HG02798 (cell line): ENCODE results near the gene SLC35E3.
"Not testable (repeated sequence)": the region's sequence is repeated elsewhere in the genome, so short reads cannot be mapped to it uniquely, and the experiment has no call there.

Experiments used
- ATAC-seq: cut with Tn5 transposase; IDR thresholded peaks from one replicate; pipeline ENCODE4 v1.9.1; 2021; ENCODE audit warnings: mild to moderate bottlenecking; ENCODE audit not compliant: unreplicated experiment, poor library complexity

SLC35E3 gene

DNA sequence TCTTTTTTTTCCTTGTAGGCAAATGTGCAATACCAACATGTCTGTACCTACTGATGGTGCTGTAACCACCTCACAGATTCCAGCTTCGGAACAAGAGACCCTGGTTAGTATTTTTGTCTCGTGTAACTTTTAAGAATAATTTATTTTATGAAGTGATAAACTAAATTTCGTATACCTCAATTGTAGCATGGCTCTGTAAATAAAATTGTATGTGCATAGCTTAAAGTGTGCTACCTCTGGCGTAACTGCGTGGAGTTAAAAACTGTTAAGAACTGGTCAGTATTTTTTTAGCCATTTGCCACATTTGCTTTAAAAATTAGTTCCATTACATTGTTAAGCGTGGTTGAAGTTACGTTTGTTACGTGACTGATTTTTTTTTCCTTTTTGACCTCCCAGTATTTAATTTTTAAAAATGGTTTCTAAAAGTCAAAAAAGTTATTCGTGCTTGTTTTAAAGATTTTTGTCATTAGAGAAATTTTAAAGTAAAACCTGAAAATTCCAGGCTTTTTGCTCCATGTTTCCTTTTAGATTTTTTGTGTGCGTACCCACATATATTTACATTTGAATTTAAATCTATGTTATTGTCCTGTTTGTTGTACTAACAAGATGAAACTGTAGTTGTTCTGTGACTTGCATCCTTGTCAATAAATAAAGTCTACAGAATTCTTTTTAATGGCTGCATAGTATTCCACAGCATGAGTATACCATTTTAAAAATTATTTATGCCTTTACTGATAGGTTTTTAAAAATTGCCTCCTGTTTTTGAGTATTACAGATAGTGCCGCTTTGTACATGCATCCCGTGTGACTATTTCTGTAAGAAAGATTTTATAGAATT lies 63.4 kb downstream of the SLC35E3 start:
- ATAC-seq = no peak

DNA sequence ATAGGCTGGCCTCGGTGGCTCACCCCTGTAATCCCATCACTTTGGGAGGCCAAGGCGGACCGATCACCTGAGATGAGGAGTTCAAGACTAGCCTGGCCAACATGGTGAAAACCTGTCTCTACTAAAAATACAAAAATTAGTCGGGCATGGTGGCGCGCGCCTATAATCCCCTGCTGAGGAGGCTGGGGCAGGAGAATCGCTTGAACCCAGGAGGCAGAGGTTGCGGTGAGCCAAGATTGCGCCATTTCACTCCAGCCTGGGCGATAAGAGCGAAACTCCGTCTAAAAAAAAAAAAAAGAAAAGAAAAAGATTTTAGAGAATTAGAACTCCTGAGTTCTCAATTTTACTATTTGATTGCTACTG lies 64.0 kb downstream of the SLC35E3 start:
- ATAC-seq = not testable (repeated sequence)

DNA sequence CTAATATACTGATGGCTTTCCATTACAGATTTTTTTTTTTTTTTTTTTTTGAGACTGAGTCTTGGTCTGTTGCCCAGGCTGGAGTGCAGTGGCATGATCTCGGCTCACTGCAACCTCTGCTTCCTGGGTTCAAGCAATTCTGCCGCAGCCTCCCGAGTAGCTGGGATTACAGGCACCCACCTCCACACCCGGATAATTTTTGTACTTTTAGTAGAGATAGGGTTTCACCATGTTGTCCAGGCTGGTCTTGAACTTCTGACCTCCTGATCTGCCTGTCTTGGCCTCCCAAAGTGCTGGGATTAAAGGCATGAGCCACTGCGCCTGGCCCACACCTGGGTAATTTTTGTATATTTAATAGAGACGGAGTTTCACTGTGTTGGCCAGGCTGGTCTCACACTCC lies 65.6 kb downstream of the SLC35E3 start:
- ATAC-seq = not testable (repeated sequence)

DNA sequence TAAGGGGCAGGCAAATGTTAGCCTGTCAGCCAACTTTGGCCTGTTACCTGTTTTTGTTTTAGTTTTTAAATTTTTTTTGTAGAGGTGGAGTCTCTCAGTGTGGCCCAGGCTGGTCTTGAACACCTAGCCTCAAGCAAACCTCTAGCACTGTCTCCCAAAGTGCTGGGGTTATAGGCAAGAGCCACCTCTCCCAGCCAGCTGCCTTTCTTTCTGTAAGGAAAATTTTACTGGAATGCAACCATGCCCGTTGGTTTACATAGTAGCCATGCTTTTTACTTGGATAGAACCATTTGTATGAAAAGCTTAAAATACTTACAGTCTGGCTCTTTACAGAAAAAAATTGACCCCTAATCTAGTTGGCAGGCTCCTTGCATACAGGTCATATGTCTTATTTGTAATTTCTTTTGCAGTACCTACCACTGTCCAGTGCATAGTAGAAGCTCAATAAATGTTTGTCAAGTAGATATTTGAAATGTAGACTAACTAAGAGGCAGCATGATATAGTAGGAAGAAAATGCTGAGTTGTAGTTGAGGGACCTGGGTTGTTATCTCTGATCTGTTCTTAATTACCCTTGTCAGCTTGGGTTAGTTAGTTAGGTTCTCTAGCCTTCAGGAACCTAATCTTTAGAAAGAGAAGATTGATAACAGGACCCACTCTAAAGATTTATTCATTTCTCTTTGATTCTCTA lies 66.7 kb downstream of the SLC35E3 start:
- no peak for ATAC-seq

DNA sequence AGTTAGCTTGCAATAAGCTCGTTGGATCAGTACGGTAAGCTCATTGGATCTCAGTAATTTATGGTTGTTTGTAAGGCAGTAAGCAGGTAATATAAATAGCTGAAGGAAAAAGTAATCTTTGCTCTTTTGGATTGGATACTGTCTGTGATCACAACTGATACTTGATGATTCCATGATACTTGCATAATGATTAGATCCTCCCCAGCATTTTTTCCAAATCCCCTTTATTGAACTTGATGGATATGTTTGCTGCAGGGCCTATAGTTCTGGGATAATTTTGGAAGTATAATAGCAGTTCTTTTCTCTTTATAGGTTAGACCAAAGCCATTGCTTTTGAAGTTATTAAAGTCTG lies 67.2 kb downstream of the SLC35E3 start:
- no peak for ATAC-seq

DNA sequence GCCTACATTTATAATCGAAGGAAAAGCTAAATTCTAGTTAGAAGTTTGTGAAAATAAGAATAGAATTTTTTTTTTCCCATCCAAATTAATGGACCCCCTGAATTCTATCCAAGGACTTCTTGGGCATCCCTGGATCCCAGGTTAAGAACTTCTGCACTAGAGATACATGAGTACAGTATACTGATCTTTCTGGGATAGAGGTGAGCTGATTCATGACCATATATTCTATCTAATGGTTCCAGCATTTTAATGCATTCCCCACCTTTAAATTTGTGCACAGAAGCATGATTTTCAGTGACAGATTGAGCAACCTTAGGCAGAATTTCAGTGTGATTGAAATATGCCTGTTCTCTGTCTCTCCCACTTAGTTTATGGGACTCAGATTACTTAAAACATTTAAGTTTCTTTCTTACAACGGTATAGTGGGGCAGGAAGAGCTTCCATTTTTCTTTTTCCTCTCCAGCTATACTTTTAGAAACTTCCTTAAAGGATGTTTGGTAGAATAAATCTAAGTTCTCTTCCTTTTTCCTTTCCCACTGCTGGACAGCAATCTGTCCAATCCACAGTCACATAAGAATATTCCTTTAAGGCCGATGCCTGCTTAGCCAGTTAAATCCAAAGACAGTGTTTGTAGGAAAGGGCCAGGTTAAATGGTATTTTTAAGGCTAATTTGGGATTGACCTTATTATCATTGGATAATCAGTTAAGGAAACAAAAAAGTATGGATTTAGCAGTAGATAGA lies 68.7 kb downstream of the SLC35E3 start:
- no peak for ATAC-seq

DNA sequence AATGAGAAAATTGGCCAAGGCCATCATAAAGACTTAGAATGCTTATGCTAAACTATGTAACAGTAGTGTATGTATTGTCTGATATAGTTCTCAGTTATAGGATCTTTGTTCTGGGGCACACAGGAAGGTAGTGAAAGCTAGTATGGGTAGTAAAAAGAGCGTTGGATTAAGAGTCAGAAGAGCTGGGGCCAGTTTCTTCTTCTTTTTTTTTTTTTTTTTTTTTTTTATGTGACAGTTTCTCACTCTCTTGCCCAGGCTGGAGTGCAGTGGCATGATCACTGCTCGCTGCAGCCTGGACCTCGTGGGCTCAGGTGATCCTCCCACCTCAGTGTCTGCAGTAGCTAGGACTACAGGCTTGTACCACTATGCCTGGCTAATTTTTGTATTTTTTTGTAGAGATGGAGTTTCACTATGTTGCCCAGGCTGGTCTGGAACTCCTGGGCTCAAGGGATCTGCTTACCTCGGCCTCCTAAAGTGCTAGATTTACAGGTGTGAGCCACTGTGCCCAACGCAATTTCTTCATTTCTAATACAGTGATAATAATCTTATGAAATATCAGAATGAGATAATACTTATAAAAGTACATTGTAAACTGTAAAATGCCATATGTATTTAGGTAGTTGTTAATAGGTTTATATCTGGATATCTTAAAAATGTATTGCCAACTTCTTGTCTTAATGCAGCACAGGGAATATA lies 69.4 kb downstream of the SLC35E3 start:
- no peak for ATAC-seq

DNA sequence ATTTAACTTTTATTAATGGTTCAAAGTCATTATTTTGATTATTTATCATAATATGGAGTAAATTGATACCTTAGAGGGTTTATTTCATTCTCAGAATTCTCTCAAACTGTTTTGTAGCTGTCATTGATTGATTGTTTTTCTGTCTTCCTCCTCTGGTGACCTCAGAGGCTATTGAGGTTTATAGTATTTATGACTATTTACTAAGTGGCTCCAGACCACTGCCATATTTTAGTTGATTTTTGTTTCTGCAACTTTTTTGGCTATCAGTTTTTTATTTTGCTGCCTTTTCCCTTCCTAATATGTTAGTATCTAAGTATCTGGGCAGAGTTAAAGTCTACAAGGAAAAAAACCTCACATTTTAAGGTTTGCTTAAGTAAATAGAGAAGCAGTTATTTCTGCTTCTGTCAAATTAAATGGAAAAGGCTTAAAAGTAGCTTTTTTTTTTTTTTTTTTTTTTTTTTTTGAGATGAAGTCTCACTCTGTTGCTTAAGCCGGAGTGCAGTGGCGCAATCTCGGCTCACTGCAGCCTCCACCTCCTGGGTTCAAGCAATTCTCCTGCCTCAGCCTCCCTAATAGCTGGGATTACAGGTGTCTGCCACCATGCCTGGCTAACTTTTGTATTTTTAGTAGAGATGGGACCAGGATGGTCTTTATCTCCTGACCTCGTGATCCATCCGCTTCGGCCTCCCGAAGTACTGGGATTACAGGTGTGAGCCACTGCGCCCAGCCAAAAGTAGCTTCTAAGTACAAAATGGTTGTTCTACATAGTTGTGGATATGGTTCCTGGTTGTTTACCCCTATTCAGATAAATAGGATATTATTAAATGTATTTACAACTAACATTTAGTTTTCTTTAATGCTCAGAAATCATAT lies 70.2 kb downstream of the SLC35E3 start:
- no peak for ATAC-seq

DNA sequence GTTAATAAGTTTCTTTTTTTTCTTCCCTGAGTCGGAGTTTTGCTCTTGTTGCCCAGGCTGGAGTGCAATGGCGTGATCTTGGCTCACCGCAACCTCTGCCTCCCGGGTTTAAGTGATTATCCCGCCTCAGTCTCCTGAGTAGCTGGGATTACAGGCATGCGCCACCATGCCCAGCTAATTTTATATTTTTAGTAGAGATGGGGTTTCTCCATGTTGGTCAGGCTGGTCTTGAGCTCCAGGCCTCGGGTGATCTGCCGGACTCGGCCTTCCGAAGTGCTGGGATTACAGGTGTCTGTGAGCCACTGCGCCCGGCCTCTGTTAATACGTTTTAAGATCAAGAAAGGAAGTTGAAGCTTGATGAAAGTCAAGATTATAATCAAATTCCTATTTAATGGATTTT lies 73.5 kb downstream of the SLC35E3 start:
- ATAC-seq = not testable (repeated sequence)

DNA sequence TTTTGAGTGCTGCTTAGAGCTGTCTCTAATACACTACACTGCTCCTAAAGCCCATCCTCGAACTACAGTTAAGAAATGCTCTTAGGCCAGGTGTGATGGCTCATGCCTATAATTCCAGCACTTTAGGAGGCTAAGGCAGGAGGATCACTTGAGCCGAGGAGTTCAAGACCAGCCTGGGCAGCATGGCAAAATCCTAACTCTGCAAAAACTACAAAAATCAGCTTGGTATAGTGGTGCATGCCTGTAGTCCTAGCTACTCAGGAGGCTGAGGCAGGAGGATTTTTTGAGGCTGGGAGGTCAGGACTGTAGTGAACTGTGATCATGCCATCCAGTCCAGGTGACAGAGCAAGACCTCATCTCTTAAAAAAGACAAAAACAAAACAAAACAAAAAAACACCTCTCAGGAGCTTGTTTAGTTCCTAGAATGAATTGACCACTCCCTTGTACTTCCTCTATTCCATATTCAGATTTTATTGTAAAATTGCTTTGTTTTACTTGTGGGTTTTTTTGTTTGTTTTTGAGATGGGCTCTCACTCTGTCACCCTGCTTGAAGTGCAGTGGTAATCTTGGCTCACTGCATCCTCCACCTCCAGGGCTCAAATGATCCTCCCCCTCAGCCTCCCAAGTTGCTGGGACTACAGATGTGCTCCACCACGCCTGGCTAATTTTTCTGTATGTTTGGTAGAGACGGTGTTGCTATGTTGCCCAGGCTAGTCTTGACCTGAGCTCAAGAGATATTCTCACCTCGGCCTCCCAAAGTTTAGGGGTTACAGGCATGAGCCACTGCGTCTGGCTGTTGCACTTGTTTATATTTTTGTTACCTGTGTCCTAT lies 75.6 kb downstream of the SLC35E3 start:
- ATAC-seq = no peak

DNA sequence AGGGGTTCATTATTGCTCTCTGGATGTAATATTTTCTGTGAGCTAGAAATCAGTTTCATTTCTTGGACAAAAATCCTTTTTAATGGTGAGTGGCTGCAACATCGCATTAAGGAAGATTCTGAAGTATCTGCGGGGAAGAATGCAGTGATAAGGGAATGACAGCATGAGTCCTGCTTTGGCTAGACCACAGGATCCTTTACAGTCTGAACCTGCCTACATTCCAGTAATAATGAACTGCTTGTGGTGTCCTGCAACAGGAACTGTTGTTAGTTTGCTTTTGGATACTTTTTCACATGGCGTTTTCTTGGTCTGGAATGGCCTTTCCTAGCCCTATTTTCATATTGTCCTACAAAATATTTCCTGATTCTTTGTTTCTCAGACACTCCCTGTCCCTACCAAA lies 77.7 kb downstream of the SLC35E3 start:
- no peak for ATAC-seq

DNA sequence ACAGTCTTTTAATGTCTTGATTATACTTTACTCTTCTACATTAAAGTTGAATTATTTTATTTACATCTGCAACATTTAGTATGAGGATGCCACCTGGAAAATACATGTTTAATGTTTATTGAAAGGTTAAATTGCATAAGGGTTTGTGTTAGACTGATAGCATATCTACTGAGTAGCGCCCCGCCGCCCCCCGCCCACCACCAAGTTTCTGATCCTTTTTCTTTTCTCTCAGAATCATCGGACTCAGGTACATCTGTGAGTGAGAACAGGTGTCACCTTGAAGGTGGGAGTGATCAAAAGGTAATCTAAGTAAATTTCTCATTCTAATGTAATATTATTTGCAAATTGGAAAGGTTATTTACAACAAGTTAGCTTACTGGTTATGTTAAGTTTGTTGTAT lies 78.2 kb downstream of the SLC35E3 start:
- ATAC-seq = no peak

DNA sequence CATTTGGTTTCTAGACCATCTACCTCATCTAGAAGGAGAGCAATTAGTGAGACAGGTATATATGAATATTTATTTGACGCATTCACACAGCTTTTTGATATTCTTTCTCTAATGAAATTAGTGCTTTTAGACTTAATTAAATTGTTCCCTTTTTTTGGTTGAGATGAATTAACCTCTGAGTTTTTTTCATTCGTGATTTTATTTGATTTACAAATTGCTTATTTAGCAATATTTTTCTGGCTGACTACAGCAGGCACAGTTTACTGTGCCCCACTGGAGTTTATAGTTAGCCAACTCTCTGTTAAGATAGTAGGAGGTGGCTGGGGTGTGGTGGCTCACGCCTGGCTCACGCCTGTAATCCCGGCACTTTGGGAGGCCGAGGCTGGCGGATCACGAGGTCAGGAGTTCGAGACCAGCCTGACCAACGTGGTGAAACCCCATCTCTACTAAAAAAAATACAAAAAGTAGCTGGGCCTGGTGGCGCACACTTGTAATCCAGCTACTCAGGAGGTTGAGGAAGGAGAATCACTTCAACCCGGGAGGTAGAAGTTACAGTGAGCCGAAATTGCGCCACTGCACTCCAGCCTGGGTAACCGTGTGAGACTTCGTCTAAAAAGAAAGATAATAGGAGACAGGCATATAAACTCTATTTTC lies 78.7 kb downstream of the SLC35E3 start:
- ATAC-seq = no peak

DNA sequence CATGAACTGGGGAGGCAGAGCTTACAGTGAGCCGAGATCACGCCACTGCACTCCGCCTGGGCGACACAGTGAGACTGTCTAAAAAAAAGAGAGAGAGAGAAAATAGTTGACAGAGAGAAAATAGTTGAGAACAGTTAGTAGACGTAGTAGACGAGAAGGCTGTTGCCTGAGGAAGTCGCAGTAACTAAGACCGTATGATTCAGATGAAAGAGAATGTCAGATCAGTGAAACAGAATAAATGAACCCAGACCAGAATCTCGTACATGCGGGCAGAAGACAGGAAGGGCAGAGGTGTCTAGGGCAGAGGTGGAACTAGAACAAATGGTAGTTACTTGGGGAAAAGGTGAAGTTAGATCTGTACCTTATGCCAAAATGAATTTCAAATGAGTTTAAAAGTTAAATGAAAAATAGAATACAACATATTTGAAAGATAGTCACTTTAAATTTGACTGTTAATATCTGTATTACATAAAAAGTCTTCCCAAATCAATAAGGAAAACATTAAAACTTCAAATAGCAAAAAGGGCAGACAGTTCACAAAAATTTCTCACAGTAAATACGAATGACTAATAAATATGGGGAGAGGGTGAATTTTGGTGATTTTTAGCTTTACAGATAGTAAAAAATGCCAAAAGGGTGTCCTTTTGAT lies 79.7 kb downstream of the SLC35E3 start:
- no peak for ATAC-seq

DNA sequence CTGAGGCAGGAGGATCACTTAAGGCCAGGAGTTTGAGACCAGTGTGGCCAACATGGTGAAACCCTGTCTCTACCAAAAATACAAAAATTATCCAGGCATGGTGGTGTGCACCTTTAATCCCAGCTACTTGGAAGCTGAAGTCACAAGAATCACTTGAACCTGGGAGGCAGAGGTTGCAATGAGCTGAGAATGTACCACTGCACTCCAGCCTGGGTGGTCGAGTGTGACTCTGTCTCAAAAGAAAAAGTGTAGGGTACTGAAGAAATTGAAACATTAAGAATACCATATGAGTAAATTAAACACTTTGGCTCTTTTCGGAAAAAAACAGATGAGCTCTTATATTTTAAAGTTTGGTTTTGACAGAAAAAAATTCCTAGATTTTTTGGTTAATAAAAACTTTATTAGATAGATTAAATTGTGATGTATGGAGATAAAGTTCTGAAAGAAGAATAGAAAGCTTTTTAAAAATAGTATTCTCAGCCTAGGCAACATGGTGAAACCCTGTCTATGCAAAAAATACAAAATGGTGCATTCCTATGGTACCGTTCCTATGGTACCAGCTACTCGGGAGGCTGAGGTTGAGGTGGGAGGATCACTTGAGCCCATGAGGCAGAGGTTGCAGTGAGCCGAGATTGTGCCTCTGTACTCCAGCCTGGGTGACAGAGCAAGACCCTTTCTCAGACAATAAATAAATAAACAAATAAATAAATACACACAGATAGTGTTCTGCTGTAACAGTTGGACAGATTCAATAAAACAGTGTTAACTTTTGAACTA lies 82.1 kb downstream of the SLC35E3 start:
- no peak for ATAC-seq

DNA sequence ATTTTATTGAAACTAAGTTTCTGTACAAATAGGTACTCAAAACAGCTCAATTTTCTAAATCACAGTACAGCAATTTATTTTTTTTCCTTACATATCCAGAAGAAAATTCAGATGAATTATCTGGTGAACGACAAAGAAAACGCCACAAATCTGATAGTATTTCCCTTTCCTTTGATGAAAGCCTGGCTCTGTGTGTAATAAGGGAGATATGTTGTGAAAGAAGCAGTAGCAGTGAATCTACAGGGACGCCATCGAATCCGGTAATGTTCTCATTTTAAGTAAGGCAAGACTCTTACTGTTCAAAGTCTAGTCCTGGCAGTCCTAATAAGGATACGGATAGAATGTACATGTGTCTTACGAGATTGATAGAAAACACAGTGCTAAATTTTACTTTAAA lies 82.7 kb downstream of the SLC35E3 start:
- no peak for ATAC-seq
